K562 (cell line): ENCODE measurements around the gene FMN1. TPM values are rescaled to one million over a fixed set of nuclear protein-coding genes. Genes with fewer than 3 reads are reported as not detected.

Experiments used
- ATAC-seq: fragments of 200-7000 bp; cut with Tn5 transposase; 3 replicates; pipeline ENCODE4 v1.9.1; 2020; ENCODE audit warnings: moderate library complexity
- BruUV-seq: library from RNA; stranded (reverse); fragments of 400-500 nt; replicated peaks from 2 replicates; lab custom pipeline; 2021; lab: Mats Ljungman, UMichigan
- CTCF ChIA-PET: fragments of 300-600 bp; formaldehyde crosslinking; extraction: SDS; loops from one replicate; lab custom pipeline; 2021; ENCODE audit warnings: low intra/inter-chr PET ratio; lab: Yijun Ruan, JAX
- POLR2A ChIA-PET: fragments of 300-600, 350-650 bp; sonication (Branson Sonifier 250); formaldehyde crosslinking; extraction: SDS; loops from one replicate; lab custom pipeline; 2021; ENCODE audit warnings: antibody characterized with exemption, inconsistent platforms; lab: Yijun Ruan, JAX
- DNase-seq, 4 experiments: peaks; one replicate each; pipeline versions ENCODE4 v3.0.0 to v3.0.0-alpha.2; 2011 to 2018; ENCODE audit warnings: low spot score in 3 of 4, mixed read lengths in 3 of 4; ENCODE audit errors: extremely low read depth in 1 of 4
- FAIRE-seq: peaks from 2 replicates; lab custom pipeline; 2011; peaks lifted over from hg19 to GRCh38; lab: Jason Lieb, UNC
- H2AFZ ChIP-seq: 2 replicates; pipeline ENCODE4 v1.6.0; 2011; ENCODE audit warnings: low read depth, low read length, control low read depth, inconsistent platforms
- H3K27ac ChIP-seq: fragments of 200-600 bp; 3 replicates; pipeline ENCODE4 v1.8.0; 2011; ENCODE audit warnings: low read depth, mild to moderate bottlenecking, control low read depth, inconsistent platforms, low read length, moderate library complexity, mixed read lengths; ENCODE audit errors: extremely low read depth
- H3K27me3 ChIP-seq, 2 experiments: fragments of 300-600 bp in 1 of 2; 2 replicates in 1 of 2; 3 replicates in 1 of 2; pipeline versions ENCODE4 v1.6.0 to v1.8.0; 2011; ENCODE audit warnings: inconsistent platforms in 2 of 2, low read length in 2 of 2, mild to moderate bottlenecking in 1 of 2, mixed read lengths in 1 of 2, moderate library complexity in 1 of 2; ENCODE audit not compliant: control insufficient read depth in 2 of 2, insufficient read depth in 2 of 2
- H3K36me3 ChIP-seq: fragments of 300-600 bp; 3 replicates; pipeline ENCODE4 v1.8.0; 2011; ENCODE audit warnings: mild to moderate bottlenecking, low read length, inconsistent platforms; ENCODE audit not compliant: control insufficient read depth, insufficient read depth
- H3K4me1 ChIP-seq, 2 experiments: fragments of 200-600 bp in 1 of 2; replicated peaks in 1 of 2; 2 replicates in 1 of 2; 3 replicates in 1 of 2; pipeline versions ENCODE4 v1.5.1 to v1.8.0; 2011; ENCODE audit warnings: inconsistent platforms in 2 of 2, low read length in 2 of 2, mild to moderate bottlenecking in 1 of 2, mixed read lengths in 1 of 2, moderate library complexity in 1 of 2; ENCODE audit not compliant: control insufficient read depth in 2 of 2, insufficient read depth in 2 of 2
- H3K4me2 ChIP-seq: 2 replicates; pipeline ENCODE4 v1.6.1; 2011; ENCODE audit warnings: low read length, control low read depth, inconsistent platforms, mixed read lengths; ENCODE audit not compliant: insufficient read depth
- H3K4me3 ChIP-seq: fragments of 200-600 bp; sonication (generic), shearing (Covaris generic); 2 replicates; pipeline ENCODE4 v1.5.1; 2016; ENCODE audit warnings: control low read depth, inconsistent platforms
- H3K79me2 ChIP-seq: fragments of 200-600 bp; 3 replicates; pipeline ENCODE4 v1.8.0; 2011; ENCODE audit warnings: low read length, inconsistent platforms; ENCODE audit not compliant: control insufficient read depth, insufficient read depth
- H3K9ac ChIP-seq, 2 experiments: 2 replicates each; pipeline versions ENCODE4 v1.6.0 to v1.6.1; 2011; ENCODE audit warnings: low read depth in 2 of 2, low read length in 2 of 2, control low read depth in 1 of 2, inconsistent platforms in 1 of 2, mild to moderate bottlenecking in 1 of 2, mixed read lengths in 1 of 2; ENCODE audit not compliant: insufficient read depth in 1 of 2
- H3K9me1 ChIP-seq: one replicate; pipeline ENCODE4 v1.6.0; 2011; ENCODE audit warnings: inconsistent platforms, mild to moderate bottlenecking, low read length, moderate library complexity; ENCODE audit not compliant: control insufficient read depth, insufficient read depth
- H3K9me3 ChIP-seq: replicated peaks from 2 replicates; pipeline ENCODE4 v1.5.1; 2011; ENCODE audit warnings: low read depth, low read length, inconsistent platforms; ENCODE audit not compliant: control insufficient read depth, insufficient read depth
- H4K20me1 ChIP-seq: replicated peaks from 2 replicates; pipeline ENCODE4 v1.6.1; 2011; ENCODE audit warnings: low read length, inconsistent platforms, mixed read lengths; ENCODE audit not compliant: control insufficient read depth, insufficient read depth
- ELF1 ChIP-seq: fragments of 200-800 bp; sonication (Bioruptor generic); IDR thresholded peaks from 2 replicates; pipeline ENCODE4 v1.6.1; 2016; ENCODE audit warnings: missing genetic modification characterization, missing compliant biosample characterization
- ELF4 ChIP-seq: fragments of 450-650 bp; formaldehyde crosslinking; IDR thresholded peaks from 2 replicates; pipeline ENCODE4 v1.4.0; 2022; ENCODE audit warnings: missing genetic modification characterization
- HDAC6 ChIP-seq: IDR thresholded peaks from 2 replicates; pipeline ENCODE4 v1.6.1; 2012; ENCODE audit warnings: low read depth, mild to moderate bottlenecking, control low read depth, inconsistent platforms, low read length, moderate library complexity
- HIVEP1 ChIP-seq: fragments of 250-450 bp; sonication (Bioruptor Pico); IDR thresholded peaks from 2 replicates; pipeline ENCODE4 v1.4.0; 2020; ENCODE audit warnings: mild to moderate bottlenecking
- MCM2 ChIP-seq: fragments of 450-650 bp; IDR thresholded peaks from 2 replicates; pipeline ENCODE4 v1.6.1; 2017; ENCODE audit warnings: low read depth, mild to moderate bottlenecking
- NFIX ChIP-seq: fragments of 250-450 bp; sonication (Bioruptor Pico); IDR thresholded peaks from 2 replicates; pipeline ENCODE4 v1.4.0; 2020; ENCODE audit warnings: low read depth, mild to moderate bottlenecking, moderate library complexity
- PHF8 ChIP-seq: fragments of 200-600 bp; sonication (generic); IDR thresholded peaks from 2 replicates; pipeline ENCODE4 v1.6.1; 2012; ENCODE audit warnings: mixed run types, mild to moderate bottlenecking, inconsistent platforms, low read length, moderate library complexity, borderline replicate concordance
- SETDB1 ChIP-seq: IDR thresholded peaks from one replicate; pipeline ENCODE4 v1.6.1; 2012; ENCODE audit warnings: low read length, control low read depth, inconsistent platforms
- SOX6 ChIP-seq: fragments of 450-650 bp; IDR thresholded peaks from 2 replicates; pipeline ENCODE4 v1.6.1; 2014; ENCODE audit warnings: mild to moderate bottlenecking
- SRSF7 ChIP-seq: fragments of 200-400 bp; formaldehyde crosslinking; optimal IDR thresholded peaks from 2 replicates; pipeline ENCODE3; 2017; ENCODE audit warnings: mild to moderate bottlenecking, low read depth, low read length
- TAF15 ChIP-seq: fragments of 200-400 bp; formaldehyde crosslinking; IDR thresholded peaks from 2 replicates; pipeline ENCODE4 v1.6.1; 2017; ENCODE audit warnings: mild to moderate bottlenecking, low read depth, low read length, moderate library complexity
- ZBTB7A ChIP-seq: IDR thresholded peaks from 2 replicates; pipeline ENCODE4 v1.6.1; 2011; ENCODE audit warnings: low read depth, mild to moderate bottlenecking, low read length, moderate library complexity, borderline replicate concordance; ENCODE audit not compliant: control insufficient read depth
- ZNF124 ChIP-seq: sonication (generic); formaldehyde crosslinking; IDR thresholded peaks from 2 replicates; pipeline ENCODE4 v1.8.1; 2022; ENCODE audit warnings: missing genetic modification reagents
- ZNF764 ChIP-seq: fragments of 250-450 bp; sonication (Bioruptor Pico); IDR thresholded peaks from 2 replicates; pipeline ENCODE4 v1.4.0; 2020; ENCODE audit warnings: low read depth, mild to moderate bottlenecking, moderate library complexity
- WGBS: fragments of 100-300 bp; shearing (Covaris generic); methylation state at CpG from one replicate; pipeline ENCODE4 v1.1.6; 2016; ENCODE audit warnings: low coverage, mixed read lengths; ENCODE audit not compliant: insufficient coverage; ENCODE audit errors: missing lambda C conversion rate; 5-methylcytosine and 5-hydroxymethylcytosine counted together
- in situ Hi-C: fragments of 300-500 bp; cut with MboI; formaldehyde crosslinking; loops from 4 replicates; pipeline ENCODE4 v1.15.0; 2018; ENCODE audit warnings: inconsistent platforms, mixed read lengths
- intact Hi-C: fragments of 100-400 bp; cut with micrococcal nuclease; formaldehyde crosslinking; loops from 2 replicates; pipeline ENCODE4 v1.14.2; 2022
- polyA plus RNA-seq, 8 experiments: library from polyadenylated mRNA; depleted of rRNA in 4 of 8; stranded (reverse) in 5 of 8; unstranded in 3 of 8; fragments of >200 nt; fragmentation: Nextera tagmentation in 2 of 8; fragmentation: Illumina TruSeq in 1 of 8; extraction: Ambion mirVana in 2 of 8; extraction: Trizol in 1 of 8; gene quantifications; 2 replicates each; pipeline versions ENCODE4 v1.2.1 to v1.2.3, GENCODE V29; 2011 to 2014; ENCODE audit warnings: inconsistent platforms in 1 of 8, missing spikeins in 1 of 8
- total RNA-seq, 7 experiments: library from RNA; depleted of rRNA in 6 of 7; stranded (reverse); fragments of >200 nt in 6 of 7; fragmentation: Illumina TruSeq in 2 of 7; extraction: Trizol in 2 of 7; gene quantifications; 2 replicates each; pipeline versions ENCODE4 v1.2.1 to v1.2.3, GENCODE V29; 2011 to 2021; ENCODE audit warnings: low replicate concordance in 1 of 7
- TF ChIP-seq, protein P1 (sequence below): sonication (generic); formaldehyde crosslinking; IDR thresholded peaks from 2 replicates; pipeline ENCODE4 v1.8.0; 2022; ENCODE audit warnings: mild to moderate bottlenecking, missing genetic modification reagents

Gene FMN1
- total and polyA plus RNA-seq, 9 of the 15 experiments (the other 6 are each of a cell fraction or from before 2014, with no cell fraction given) = 0.03 to 0.07 (median 0.04) TPM; not detected in 6

DNA sequence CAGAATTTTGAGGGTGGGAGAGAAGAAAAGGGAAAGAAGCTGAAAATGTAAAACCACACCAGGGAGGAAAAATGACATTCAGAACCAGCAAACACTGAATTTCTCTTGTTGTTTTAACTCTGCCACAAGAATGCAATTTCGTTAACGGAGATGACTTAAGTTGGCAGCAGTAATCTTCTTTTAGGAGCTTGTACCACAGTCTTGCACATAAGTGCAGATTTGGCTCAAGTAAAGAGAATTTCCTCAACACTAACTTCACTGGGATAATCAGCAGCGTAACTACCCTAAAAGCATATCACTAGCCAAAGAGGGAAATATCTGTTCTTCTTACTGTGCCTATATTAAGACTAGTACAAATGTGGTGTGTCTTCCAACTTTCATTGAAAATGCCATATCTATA, 461.2 kb downstream of the FMN1 start:
- Histone ChIP-seq H3K36me3 (no peaks in the 10 kb centered on the region), H2AFZ (no peak overlapping the region), H3K4me3 (no peak overlapping the region), H3K4me1 (peaks cover 5 to 6% of the 10 kb centered on the region in 2 experiments; a peak in 3 of 5 replicates), H3K79me2 (no peaks in the 10 kb centered on the region), H3K9ac (no peak overlapping the region), H3K9me3 (no peaks in the 10 kb centered on the region), H4K20me1 (no peaks in the 10 kb centered on the region), H3K9me1 (no peaks in the 10 kb centered on the region), H3K27ac (no peak overlapping the region), H3K27me3 (no peaks in the 10 kb centered on the region), H3K4me2 (no peak overlapping the region)
- no TSS peak for BruUV-seq
- DNase-seq = no peak
- POLR2A ChIA-PET = no interaction called here
- 12% methylated on average over 3 of the region's 3 CpGs for WGBS
- in situ Hi-C loops = no loop called here
- intact Hi-C loops = no loop called here
- CTCF ChIA-PET = no interaction called here
- no peak for ATAC-seq
- no peak for TF ChIP-seq HIVEP1 (CRISPR knock-in tag)
- TF ChIP-seq NFIX (CRISPR knock-in tag) = no peak
- no peak for TF ChIP-seq ELF1
- TF ChIP-seq SETDB1 = no peak
- TF ChIP-seq TAF15 = no peak
- TF ChIP-seq SOX6 = no peak
- TF ChIP-seq ZNF124 (CRISPR knock-in tag) = no peak
- TF ChIP-seq HDAC6 = no peak
- no peak for TF ChIP-seq SRSF7
- TF ChIP-seq MCM2 = no peak
- TF ChIP-seq ZNF764 (CRISPR knock-in tag) = no peak
- no peak for TF ChIP-seq ELF4 (CRISPR knock-in tag)
- TF ChIP-seq ZBTB7A = no peak
- TF ChIP-seq, protein P1, sequence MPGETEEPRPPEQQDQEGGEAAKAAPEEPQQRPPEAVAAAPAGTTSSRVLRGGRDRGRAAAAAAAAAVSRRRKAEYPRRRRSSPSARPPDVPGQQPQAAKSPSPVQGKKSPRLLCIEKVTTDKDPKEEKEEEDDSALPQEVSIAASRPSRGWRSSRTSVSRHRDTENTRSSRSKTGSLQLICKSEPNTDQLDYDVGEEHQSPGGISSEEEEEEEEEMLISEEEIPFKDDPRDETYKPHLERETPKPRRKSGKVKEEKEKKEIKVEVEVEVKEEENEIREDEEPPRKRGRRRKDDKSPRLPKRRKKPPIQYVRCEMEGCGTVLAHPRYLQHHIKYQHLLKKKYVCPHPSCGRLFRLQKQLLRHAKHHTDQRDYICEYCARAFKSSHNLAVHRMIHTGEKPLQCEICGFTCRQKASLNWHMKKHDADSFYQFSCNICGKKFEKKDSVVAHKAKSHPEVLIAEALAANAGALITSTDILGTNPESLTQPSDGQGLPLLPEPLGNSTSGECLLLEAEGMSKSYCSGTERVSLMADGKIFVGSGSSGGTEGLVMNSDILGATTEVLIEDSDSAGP = no peak
- TF ChIP-seq PHF8 = no peak
- FAIRE-seq = no peak
